Measurements from ENCODE around the gene SPOCK2. TPM values are rescaled to one million over a fixed set of nuclear protein-coding genes. Genes with fewer than 3 reads are reported as not detected.

The SPOCK2 gene
- polyA plus RNA-seq, 1 donor (not counting 4 experiments of a cell fraction or from before 2014, with no cell fraction given), result 0.14 TPM

DNA sequence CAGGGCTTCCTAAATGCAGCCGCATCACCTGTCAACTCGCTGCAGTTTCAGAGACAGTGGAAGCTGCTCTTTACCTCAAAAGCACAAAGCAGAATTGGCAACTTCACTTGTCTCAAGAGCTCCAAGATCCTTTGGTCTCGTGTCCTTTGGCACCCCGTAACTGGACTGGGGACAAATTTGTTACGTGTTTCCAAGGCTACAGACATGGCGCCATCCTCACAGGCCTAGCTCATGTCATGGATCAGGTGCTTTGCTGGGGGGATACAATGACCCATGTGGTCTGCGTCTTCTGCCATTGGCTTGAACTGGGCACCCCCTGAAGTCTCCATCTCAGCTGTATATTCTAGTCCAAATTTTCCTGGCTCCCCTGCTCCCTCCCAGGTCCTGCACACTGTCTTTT is 75.6 kb downstream of the SPOCK2 start:
- Histone ChIP-seq H3K4me1 (ENCODE audit: control insufficient read depth, extremely low read depth, insufficient read depth, low read length) (peaks cover 27% of the 10 kb centered on the region), H3K4me3 (ENCODE audit: control insufficient read depth in 2 of 3, extremely low read depth in 1 of 3, insufficient read depth in 2 of 3, low read depth in 1 of 3, low read length in 3 of 3) (no peak overlapping the region), H3K9me1 (ENCODE audit: control insufficient read depth, extremely low read depth, insufficient read depth, low read length) (no peaks in the 10 kb centered on the region), H3K27ac (ENCODE audit: control insufficient read depth, insufficient read depth, low read length) (no peak overlapping the region), H3K79me2 (ENCODE audit: control insufficient read depth, insufficient read depth, low read length) (no peaks in the 10 kb centered on the region), H3K36me3 (ENCODE audit: control insufficient read depth in 2 of 2, extremely low read depth in 1 of 2, insufficient read depth in 2 of 2, low read length in 2 of 2) (peaks cover 7 to 16% of the 10 kb centered on the region in 2 experiments), H3K27me3 (ENCODE audit: control insufficient read depth, extremely low read depth, insufficient read depth, low read length) (no peaks in the 10 kb centered on the region), H3K9me3 (ENCODE audit: control insufficient read depth, low read depth, low read length) (no peaks in the 10 kb centered on the region), H4K20me1 (ENCODE audit: control insufficient read depth, extremely low read depth, insufficient read depth, low read length) (no peaks in the 10 kb centered on the region), H2AFZ (ENCODE audit: control insufficient read depth, low read length) (no peak overlapping the region), H3K9ac (ENCODE audit: control insufficient read depth, extremely low read depth, insufficient read depth, low read length) (no peak overlapping the region), H3K4me2 (ENCODE audit: control insufficient read depth, extremely low read depth, insufficient read depth, low read depth, low read length) (no peak overlapping the region)
- DNase-seq (ENCODE audit: low read depth, low spot score) (no peak), FAIRE-seq (no peak)
- dilution Hi-C loops (cut with MboI; ENCODE audit: extremely low pct_ligation_motif_present, low sequenced_read_pairs), result no loop called here
- TF ChIP-seq, protein P1, sequence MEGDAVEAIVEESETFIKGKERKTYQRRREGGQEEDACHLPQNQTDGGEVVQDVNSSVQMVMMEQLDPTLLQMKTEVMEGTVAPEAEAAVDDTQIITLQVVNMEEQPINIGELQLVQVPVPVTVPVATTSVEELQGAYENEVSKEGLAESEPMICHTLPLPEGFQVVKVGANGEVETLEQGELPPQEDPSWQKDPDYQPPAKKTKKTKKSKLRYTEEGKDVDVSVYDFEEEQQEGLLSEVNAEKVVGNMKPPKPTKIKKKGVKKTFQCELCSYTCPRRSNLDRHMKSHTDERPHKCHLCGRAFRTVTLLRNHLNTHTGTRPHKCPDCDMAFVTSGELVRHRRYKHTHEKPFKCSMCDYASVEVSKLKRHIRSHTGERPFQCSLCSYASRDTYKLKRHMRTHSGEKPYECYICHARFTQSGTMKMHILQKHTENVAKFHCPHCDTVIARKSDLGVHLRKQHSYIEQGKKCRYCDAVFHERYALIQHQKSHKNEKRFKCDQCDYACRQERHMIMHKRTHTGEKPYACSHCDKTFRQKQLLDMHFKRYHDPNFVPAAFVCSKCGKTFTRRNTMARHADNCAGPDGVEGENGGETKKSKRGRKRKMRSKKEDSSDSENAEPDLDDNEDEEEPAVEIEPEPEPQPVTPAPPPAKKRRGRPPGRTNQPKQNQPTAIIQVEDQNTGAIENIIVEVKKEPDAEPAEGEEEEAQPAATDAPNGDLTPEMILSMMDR (optimal IDR thresholded peaks at IDR 0.05 in 1 of 3, IDR thresholded peaks at IDR 0.05 in 1 of 3, conservative IDR thresholded peaks at IDR 0.05 in 1 of 3; ENCODE audit: extremely low read depth in 1 of 3, insufficient read depth in 2 of 3, low read length in 3 of 3), result no peak

DNA sequence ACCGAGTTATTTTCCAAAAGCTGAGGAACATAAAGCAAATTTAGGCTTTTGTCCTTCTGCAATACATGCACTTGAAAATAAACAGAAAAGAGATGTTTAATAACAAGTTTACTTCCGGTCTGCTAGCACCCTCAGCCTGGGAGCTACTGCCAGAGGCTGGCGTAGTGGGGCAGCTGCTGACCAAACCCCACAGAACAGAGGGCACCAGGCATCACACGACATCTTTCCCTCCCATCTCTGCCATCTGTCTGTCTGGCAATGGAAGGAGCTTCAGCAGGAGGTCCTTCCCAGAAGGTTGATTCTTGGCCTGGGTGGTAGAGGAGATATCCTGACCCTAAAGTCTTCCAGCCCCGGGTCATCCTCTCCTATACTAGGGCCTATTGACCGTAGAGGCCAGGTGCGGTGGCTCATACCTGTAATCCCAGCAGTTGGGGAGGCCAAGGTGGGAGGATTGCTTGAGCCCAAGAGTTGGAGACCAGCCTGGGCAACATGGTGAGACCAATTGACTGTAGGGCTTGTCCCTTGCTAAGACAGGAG is 76.3 kb downstream of the SPOCK2 start:
- dilution Hi-C loops (cut with MboI; ENCODE audit: extremely low pct_ligation_motif_present, low sequenced_read_pairs), result no loop called here
- no peaks in the 10 kb centered on the region for H3K27me3 ChIP-seq (ENCODE audit: control insufficient read depth, extremely low read depth, insufficient read depth, low read length)
- TF ChIP-seq, protein P1 (optimal IDR thresholded peaks at IDR 0.05 in 1 of 3, IDR thresholded peaks at IDR 0.05 in 1 of 3, conservative IDR thresholded peaks at IDR 0.05 in 1 of 3; ENCODE audit: extremely low read depth in 1 of 3, insufficient read depth in 2 of 3, low read length in 3 of 3), result no peak
- no peak for TF ChIP-seq EZH2 (IDR thresholded peaks at IDR 0.05; ENCODE audit: low read length)
- DNase-seq (ENCODE audit: low read depth, low spot score), result no peak
- H4K20me1 ChIP-seq (ENCODE audit: control insufficient read depth, extremely low read depth, insufficient read depth, low read length), result no peaks in the 10 kb centered on the region
- no peak overlapping the region for H3K4me2 ChIP-seq (ENCODE audit: control insufficient read depth, extremely low read depth, insufficient read depth, low read depth, low read length)
- FAIRE-seq, result no peak
- H3K27ac ChIP-seq (ENCODE audit: control insufficient read depth, insufficient read depth, low read length), result no peak overlapping the region
- no peak overlapping the region for H3K4me3 ChIP-seq (ENCODE audit: control insufficient read depth in 2 of 3, extremely low read depth in 1 of 3, insufficient read depth in 2 of 3, low read depth in 1 of 3, low read length in 3 of 3)
- no peak overlapping the region for H3K9ac ChIP-seq (ENCODE audit: control insufficient read depth, extremely low read depth, insufficient read depth, low read length)
- no peaks in the 10 kb centered on the region for H3K79me2 ChIP-seq (ENCODE audit: control insufficient read depth, insufficient read depth, low read length)
- H3K4me1 ChIP-seq (ENCODE audit: control insufficient read depth, extremely low read depth, insufficient read depth, low read length), result peaks cover 27% of the 10 kb centered on the region
- peaks cover 7 to 22% of the 10 kb centered on the region in 2 experiments for H3K36me3 ChIP-seq (ENCODE audit: control insufficient read depth in 2 of 2, extremely low read depth in 1 of 2, insufficient read depth in 2 of 2, low read length in 2 of 2)
- no peaks in the 10 kb centered on the region for H3K9me1 ChIP-seq (ENCODE audit: control insufficient read depth, extremely low read depth, insufficient read depth, low read length)
- H2AFZ ChIP-seq (ENCODE audit: control insufficient read depth, low read length), result no peak overlapping the region
- no peaks in the 10 kb centered on the region for H3K9me3 ChIP-seq (ENCODE audit: control insufficient read depth, low read depth, low read length)
